GM08714 (cell line): ENCODE results near the gene CEP120.
"Not testable (repeated sequence)": the region's sequence is repeated elsewhere in the genome, so short reads cannot be mapped to it uniquely, and the experiment has no call there.

ENCODE experiments used
- H3K4me3 ChIP-seq: fragments of 200-500 bp; sonication (Bioruptor generic); 2 replicates; pipeline ENCODE4 v1.5.1; 2014; ENCODE audit warnings: mild to moderate bottlenecking, low read length, inconsistent platforms
- ZNF274 ChIP-seq: IDR thresholded peaks from 2 replicates; pipeline ENCODE4 v1.6.1; 2012; ENCODE audit warnings: mild to moderate bottlenecking, low read depth, low read length

The CEP120 gene

DNA sequence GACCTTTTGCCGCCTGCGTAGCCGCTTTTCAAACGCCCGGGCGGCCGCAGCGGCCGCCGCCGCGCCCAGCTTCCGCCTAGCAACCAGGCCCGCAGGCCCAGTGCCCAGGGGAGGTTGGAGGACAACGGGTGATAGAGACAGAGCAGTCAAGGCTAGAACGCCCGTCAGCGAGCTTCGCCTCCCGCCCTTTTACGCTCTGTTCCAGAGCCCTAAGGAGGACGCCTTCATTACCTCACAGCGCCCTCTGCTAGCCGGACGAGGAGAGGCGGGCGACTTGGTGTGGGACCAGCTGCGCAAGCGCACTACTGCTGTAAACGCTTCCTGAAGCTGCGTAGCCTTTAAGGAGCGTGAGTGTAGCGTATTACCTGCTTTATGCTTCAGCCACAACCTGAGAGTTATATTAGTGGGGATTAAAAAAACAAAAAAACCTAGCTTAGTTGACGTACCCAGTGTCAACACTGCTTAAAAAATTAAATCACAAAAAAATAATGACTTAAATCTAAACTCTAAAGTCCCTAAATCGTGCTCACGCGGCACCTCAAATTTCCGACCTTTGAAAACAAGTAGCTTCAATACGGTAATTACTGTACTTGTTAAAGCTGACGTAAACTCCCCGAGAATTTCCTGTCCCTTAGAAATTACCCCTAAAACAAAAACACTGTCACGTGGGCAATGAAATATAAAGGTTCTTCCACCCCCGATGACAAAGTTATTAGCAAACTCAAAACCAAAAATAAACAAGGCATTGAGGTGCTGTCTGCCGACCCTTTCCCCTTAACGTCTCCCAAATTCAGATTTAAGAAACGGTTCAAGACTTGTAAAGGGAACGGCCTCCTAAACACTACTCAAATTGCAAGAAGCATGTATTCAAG, at the start of gene CEP120:
CEP120 (minus strand) TSS at position 126 of the 872 bp plus-strand sequence. CDS start 405 bp downstream, outside the sequence.
- peak within 1 kb of the TSS; percentile 99 for H3K4me3 ChIP-seq
- TF ChIP-seq ZNF274: no peak

DNA sequence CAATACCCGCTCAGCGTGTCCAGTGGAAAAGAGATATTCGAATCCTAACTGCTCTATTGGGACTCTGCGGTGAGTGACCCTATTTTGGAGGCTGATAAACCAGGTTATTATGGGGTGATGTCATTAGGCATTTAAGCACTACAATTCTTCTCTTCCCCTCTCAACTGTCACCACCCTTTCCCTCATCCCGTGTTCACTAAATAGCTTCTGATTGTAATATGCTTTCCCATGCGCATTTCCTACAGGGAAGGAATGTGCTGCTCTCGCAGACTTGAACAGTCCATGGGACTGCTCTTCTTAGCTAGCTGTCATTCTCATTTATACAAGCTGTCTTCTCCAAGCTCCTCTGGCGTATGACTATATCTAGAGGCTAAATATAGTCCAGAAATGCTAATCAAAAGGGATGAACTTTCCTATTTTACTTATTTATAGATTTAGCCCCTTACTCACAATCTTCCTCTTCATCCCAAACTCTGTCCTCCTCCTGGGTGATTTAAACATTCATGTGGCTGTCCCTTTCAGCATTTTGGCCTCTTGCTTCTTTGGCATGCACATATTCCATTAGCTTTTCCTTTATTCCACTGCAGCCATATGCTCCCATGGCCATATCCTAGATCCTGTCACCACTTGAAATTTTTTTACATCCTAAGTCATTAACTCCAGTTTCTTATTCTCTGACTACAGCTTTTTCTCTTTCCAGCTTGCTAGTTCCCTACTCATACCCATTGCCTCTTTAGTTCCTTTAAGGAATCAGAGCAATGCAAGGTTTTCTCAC, 49.1 kb upstream of the CEP120 start:
- TF ChIP-seq ZNF274: no peak

DNA sequence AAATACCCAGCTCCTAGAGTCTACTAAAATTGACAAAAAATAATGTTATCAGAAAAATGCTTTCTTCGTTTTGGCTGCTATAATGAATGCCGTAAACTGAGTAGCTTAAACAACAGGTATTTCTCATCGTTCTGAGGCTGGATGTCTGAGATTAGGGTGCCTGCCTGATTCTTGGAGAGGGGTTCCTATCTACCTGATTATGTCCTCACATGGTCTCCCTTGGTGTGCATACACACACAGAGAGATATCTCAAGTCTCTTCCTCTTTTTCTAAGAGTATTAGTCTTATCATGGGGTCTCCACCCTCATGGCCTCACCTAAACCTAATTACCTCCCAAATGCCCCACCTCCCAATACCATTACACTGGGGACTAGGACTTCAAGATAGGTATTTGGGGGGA, 48.2 kb upstream of the CEP120 start:
- H3K4me3 ChIP-seq: no peak overlapping the region
- TF ChIP-seq ZNF274: no peak

More for the DNA sequence above, 49.1 kb upstream of the CEP120 start:
- no peak overlapping the region for H3K4me3 ChIP-seq

DNA sequence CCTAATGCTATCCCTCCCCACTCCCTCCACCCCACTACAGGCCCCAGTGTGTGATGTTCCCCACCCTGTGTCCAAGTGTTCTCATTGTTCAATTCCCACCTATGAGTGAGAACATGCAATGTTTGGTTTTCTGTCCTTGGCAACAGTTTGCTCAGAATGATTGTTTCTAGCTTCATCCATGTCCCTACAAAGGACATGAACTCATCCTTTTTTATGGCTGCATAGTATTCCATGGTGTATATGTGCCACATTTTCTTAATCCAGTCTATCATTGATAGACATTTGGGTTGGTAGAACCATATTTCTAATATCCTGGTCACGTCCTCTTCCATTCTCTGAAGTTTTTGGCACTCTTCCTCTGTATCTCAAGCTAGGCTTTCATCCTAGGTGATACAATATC, 43.6 kb upstream of the CEP120 start:
- not testable (repeated sequence) for H3K4me3 ChIP-seq

DNA sequence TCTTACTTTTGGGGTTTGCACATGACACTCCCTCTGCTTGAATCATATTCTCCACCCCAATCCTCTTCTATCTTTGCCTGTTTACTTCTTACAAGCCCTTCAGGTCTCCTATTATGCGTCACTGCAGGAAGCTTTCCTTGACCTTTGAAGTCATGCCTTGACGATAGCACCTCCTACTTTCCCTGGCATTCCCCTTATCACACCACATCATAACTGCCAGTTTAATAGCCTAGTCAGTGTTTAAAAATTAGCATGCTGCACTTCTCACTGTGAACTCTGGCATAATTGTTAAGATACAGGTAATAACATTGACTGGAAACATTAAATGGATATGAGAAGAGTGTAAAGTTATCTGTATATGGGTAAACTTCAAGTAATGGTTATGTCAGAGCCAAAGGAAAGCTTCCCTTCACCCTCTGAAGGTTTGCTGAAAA, 37.1 kb upstream of the CEP120 start:
- H3K4me3 ChIP-seq: no peak overlapping the region
- TF ChIP-seq ZNF274: no peak

DNA sequence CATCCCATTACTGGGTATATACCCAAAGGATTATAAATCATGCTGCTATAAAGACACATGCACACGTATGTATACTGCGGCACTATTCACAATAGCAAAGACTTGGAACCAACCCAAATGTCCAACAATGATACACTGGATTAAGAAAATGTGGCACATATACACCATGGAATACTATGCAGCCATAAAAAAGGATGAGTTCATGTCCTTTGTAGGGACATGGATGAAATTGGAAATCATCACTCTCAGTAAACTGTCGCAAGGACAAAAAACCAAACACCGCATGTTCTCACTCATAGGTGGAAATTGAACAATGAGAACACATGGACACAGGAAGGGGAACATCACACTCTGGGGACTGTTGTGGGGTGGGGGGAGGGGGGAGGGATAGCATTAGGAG, 35.8 kb upstream of the CEP120 start:
- H3K4me3 ChIP-seq: not testable (repeated sequence)

DNA sequence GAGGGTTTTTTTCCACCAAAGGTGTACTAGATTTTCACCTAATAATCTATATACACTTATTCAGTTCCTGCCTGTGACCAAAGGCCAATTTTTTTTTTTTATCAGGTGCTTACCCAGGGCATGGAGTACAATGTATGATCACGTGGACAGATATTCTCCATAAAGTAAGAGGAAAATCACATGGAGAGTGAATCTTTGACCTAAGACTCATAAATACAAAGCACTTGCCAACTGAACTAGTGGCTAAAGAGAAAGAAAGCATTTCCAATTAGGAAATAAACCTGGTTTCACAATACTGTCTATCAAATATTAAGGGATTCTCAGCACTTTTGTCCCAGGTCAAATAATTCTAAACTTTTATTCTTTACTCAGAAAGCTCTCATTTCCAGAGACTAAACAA, 33.0 kb upstream of the CEP120 start:
- TF ChIP-seq ZNF274: no peak
- H3K4me3 ChIP-seq: no peak overlapping the region

DNA sequence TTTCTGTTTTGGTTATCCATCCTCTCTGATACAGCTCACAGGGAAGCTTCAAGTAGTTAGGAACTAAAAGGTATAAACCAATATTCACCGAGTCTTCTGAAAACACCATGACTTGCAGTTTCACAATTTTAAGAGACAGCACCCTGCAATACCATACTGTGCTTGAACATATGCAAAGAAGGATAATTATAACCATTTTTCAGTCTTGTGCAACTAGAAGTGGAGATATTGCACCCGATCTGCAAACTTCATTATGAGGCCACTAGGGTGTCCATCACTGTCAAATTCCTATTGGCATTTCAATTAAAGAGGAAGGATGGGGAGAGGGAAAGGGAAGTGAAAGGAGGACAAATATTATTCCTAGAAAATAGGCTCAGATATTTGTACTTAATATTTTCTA, 32.4 kb upstream of the CEP120 start:
- no peak for TF ChIP-seq ZNF274
- no peak overlapping the region for H3K4me3 ChIP-seq

DNA sequence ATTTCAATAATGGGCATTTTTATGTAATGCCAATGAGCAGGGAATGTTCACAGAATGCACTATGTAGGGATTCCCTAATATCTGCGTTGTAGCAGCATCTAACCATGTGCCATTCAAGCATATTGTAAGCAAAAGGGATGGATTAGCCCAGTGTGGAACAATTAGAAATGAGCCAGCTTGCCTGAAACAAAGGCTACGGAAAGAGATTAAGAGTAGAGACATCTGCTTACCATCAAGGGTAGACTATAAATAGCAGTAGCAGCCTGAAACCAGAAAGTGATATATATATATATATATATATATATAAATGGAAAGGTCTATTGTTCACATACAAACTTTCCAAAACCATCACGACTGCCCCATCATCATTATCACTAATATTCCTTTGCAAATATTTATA, 31.9 kb upstream of the CEP120 start:
- no peak for TF ChIP-seq ZNF274
- no peak overlapping the region for H3K4me3 ChIP-seq

DNA sequence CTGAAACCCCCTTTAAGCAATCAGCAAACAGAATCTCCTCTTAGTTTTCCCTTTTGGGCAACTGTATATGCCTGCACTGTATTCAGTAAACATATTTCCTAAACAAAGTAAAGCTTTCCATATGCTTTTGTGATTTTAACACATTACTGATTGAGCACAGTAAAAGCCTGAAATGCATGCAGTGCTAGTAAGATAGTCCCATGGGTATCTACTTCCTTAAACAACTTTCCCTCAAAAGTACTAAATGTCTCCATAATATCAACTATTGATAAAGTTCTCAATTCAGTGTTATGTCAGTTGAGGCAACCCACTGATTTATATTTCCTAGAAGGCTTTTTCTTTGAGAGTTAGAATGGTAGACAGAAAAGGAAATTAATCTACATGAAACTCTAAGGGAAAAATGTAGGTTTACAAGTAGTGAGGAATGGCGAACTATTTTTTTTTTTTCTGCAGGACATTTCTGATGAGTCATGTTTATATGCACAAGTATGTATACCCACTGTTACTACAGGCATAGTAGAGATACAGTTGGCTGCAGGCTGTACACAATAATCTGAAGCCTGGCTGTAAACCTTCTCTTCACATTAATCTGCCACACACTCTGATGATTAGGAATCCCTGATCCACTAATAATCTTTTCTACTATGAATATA, 31.2 kb upstream of the CEP120 start:
- H3K4me3 ChIP-seq: no peak overlapping the region
- TF ChIP-seq ZNF274: no peak

DNA sequence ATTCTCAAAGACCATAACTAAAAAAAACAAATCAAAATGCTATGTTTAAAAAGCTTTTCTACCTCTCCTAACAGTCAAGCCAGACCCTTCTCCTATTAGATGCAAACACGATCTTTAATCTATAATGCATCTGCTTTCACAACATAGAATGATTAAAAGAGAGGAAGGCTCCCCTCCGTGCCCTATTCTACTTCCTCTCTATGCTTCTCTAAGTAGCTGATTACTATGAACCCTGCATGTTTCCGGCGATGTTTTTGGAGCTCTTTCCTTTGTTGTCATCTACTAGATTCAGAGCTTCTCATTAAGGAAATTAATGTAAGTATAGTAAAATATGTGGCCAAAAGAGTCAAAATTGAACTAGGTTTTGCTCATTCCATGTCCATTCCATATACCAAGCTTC, 29.2 kb upstream of the CEP120 start:
- TF ChIP-seq ZNF274: no peak
- no peak overlapping the region for H3K4me3 ChIP-seq

DNA sequence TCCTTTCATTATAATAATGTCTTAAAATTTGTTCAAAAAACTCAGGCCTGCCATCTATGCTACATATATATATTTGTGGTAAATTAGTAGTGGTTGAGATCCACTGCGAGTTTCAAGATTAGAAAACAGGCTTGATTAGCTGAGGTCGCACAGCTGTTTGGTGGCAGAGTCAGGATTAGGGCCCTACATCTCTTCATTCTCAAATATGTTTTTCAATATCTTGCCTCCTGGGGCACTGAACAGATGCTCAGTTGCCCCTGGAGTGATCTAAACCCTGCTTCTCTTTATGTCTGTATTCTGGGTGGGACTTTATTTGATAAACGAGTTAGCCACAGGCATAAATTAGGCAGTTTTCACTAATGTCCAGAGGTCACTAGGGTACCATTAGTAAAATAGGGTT, 27.8 kb upstream of the CEP120 start:
- H3K4me3 ChIP-seq: no peak overlapping the region
- no peak for TF ChIP-seq ZNF274

DNA sequence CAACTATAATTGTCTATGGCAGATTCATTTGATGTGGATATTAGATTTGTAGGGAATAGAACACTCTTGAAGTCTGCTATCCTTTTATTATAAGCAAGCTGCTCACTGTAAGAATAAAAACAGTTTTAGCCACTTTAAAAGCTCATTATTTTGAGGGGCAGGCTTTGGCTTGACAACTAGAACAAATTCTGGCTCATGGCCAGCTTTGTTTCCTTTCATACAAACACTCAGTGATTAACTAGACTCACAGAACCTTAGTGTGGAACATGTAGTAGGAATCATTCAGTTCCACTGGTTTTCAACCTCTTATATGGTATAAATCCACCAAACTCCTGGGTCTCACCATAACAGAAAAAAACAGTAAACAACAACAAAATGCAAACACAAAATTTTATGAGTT, 27.4 kb upstream of the CEP120 start:
- H3K4me3 ChIP-seq: no peak overlapping the region
- no peak for TF ChIP-seq ZNF274

DNA sequence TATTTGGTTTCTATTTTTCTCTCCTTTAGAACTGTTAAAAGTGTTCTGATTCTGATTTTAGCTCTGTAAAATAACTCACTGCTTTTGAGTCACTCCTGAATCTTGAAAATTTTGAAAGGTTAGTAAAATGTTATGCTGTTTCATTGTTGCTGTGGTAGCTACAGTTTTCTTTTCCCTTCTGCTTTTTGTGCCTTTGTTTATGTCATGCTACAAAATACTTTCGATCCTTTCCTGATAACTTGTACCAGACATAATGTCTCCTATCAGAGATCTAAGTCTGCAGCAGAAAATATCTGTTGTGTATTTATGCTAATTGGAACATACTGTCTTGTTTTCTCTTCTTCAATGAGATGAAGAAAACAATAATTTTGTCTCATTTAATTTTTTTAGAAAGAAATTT, 26.9 kb upstream of the CEP120 start:
- H3K4me3 ChIP-seq: no peak overlapping the region
- TF ChIP-seq ZNF274: no peak
